Right ventricle myocardium inferior (tissue), 1 donor: ENCODE data around the gene EMILIN3. TPM values are rescaled to one million over a fixed set of nuclear protein-coding genes. Genes with fewer than 3 reads are reported as not detected.

ENCODE experiments used
- ATAC-seq: fragments of 200-7000 bp; cut with Tn5 transposase; one replicate; pipeline ENCODE4 v1.9.1; 2020; ENCODE audit warnings: mild to moderate bottlenecking, moderate library complexity
- DNase-seq: peaks from one replicate; pipeline ENCODE4 v3.0.0; 2021; ENCODE audit errors: missing footprints
- intact Hi-C: fragments of 100-400 bp; cut with DNase I; formaldehyde crosslinking; loops from one replicate; pipeline ENCODE4 v1.11.0; 2022
- long read RNA-seq: library from polyadenylated mRNA; unstranded; transcript quantifications from one replicate; pipeline ENCODE4 v2.0.0, GENCODE V29; 2021
- total RNA-seq: library from RNA; stranded (reverse); fragmentation: NEBNext Ultra II Directional; extraction: Animal tissue kit (Norgen Biotek cat#: 25700); gene quantifications from one replicate; pipeline ENCODE4 v1.2.1, GENCODE V29; 2021
- donor health status: DM: no; HTN: yes; CAD: no; lungs with severe emphysema.

EMILIN3 gene, protein sequence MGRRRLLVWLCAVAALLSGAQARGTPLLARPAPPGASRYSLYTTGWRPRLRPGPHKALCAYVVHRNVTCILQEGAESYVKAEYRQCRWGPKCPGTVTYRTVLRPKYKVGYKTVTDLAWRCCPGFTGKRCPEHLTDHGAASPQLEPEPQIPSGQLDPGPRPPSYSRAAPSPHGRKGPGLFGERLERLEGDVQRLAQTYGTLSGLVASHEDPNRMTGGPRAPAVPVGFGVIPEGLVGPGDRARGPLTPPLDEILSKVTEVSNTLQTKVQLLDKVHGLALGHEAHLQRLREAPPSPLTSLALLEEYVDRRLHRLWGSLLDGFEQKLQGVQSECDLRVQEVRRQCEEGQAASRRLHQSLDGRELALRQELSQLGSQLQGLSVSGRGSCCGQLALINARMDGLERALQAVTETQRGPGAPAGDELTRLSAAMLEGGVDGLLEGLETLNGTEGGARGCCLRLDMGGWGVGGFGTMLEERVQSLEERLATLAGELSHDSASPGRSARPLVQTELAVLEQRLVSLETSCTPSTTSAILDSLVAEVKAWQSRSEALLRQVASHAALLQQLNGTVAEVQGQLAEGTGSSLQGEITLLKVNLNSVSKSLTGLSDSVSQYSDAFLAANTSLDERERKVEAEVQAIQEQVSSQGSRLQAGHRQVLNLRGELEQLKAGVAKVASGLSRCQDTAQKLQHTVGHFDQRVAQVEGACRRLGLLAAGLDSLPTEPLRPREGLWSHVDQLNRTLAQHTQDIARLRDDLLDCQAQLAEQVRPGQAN
- 6.6 TPM for total RNA-seq
- long read RNA-seq, partial matches to known transcripts: 0 of 3 reads
- long read RNA-seq, other reads (novel, unspliced or antisense): 3 of 3 reads

GRCh38 chr20:41366546-41367392, at the start of gene EMILIN3:
EMILIN3 (minus strand) TSS chr20:41366818; CDS start chr20:41366634, 184 bp downstream.
- intact Hi-C loops: no loop called here
- ATAC-seq (peak; percentile 67), DNase-seq (no peak)

DNA sequence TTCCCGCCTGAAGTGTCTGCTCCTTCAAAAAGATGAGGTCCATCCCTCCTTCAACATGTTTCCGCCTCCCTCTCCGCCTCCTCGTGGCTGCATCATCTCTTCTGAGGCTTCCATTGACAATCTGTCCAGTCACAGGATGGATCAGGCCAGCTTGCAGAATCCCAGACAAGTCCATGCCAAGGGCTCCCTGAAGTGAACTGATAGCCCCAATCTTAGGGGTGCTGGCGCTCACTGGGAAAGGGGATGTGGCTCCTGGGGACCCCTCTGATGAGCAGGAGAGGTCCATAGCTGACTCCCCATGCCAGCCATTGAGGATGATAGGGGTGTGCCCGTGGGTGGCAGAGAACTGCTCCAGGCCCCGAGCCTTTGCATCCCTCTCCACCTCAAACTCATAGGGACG, 48.6 kb upstream of the EMILIN3 start:
- ATAC-seq (no peak), DNase-seq (no peak)
- intact Hi-C loops: loop anchor here (10.0 kb wide), 1 partner anchor 280 kb away; the partner anchor contains the start of gene PLCG1

GRCh38 chr20:41413169-41413568, 46.6 kb upstream of the EMILIN3 start:
- intact Hi-C loops: loop anchor here (5.0 to 10.0 kb wide), 2 partner anchors 241 to 278 kb away; partner anchors contain the start of gene PLCG1
- ATAC-seq (no peak), DNase-seq (no peak)

- ATAC-seq (no peak), DNase-seq (no peak)
- intact Hi-C loops: loop anchor here (5.0 to 10.0 kb wide), 2 partner anchors 240 to 278 kb away; partner anchors contain the start of gene PLCG1
Observed at GRCh38 chr20:41412324-41413120, 45.9 kb upstream of the EMILIN3 start.

GRCh38 chr20:41411391-41411847, 44.8 kb upstream of the EMILIN3 start:
- no peak for DNase-seq
- intact Hi-C loops: loop anchor here (2.0 to 10.0 kb wide), 3 partner anchors 71 to 277 kb away; partner anchors contain the start of genes LPIN3 and PLCG1
- peak; percentile 68 for ATAC-seq

DNA sequence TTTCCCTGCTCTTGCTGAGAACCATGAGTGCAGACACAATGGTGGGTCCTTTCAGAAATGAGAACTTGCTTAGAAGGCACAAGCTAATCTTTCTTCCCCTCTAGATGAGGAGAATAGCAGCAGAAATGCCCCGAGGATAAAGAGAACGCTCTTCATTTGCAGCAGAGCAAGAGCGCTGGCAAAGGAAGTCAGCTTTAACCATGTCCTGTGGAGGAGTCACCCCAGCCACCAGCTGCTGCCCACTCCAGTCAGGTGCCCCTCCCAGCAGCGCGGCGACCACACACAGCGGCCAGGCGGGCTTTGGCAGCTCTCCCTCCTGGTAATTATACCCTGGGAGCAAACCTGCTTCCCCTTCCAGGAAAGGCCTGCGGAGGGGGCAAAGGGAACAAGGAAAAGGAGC, 42.4 kb upstream of the EMILIN3 start:
- ATAC-seq: no peak
- DNase-seq: no peak
- intact Hi-C loops: loop anchor here (5.0 kb wide), 1 partner anchor 52 kb away; no protein-coding TSS in a partner anchor

GRCh38 chr20:41408156-41408794, 41.7 kb upstream of the EMILIN3 start:
- intact Hi-C loops: loop anchor here (5.0 kb wide), 1 partner anchor 51 kb away; no protein-coding TSS in a partner anchor
- DNase-seq (no peak), ATAC-seq (peak; percentile 1)

DNA sequence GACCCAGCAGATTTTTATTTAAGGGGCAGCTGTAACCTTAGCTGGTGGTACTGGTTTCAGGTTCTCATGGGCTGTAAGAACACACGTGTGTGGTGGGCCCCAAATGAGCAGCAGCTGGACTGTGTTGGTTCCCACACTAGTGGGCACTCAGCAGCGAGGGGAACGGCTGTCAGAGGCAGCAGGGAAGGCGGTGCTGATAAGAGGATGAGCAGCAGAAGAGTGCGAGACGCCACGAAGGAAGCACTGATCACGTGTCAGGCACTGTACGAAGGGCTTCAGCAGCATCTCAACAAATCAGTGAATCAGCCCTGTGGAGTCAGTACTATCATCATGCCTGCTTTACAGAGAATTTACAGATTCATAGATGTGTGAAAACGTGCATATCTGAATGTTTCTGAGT, 41.0 kb upstream of the EMILIN3 start:
- no peak for ATAC-seq
- DNase-seq: no peak
- intact Hi-C loops: loop anchor here (5.0 kb wide), 1 partner anchor 50 kb away; no protein-coding TSS in a partner anchor

DNA sequence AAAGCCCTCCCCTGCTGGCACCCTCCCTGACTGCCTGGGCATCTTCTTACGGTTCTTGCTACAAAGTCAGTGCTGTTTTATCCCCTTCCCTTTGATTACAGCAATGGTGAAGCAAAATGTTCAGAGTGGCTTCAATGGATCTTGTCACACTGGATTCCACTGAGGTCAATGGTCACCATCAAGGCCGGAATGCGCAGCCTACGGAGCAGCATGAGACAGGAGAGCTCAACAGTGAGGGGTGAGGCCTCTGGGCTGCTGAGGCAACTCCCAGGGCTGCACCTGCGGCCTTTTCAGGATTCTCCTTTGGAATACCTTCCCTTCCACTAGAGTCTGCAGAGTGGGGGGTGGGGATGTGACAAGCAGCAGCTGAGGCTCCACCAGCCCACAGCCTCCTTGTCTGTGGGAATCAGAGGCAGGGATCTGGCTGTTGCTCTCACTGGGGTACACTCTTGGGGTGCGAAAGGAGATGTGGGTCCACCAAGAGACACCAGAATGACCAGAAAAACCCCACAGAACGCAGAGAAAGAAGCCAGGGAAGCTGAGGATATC, 40.4 kb upstream of the EMILIN3 start:
- intact Hi-C loops: loop anchor here (5.0 kb wide), 1 partner anchor 50 kb away; no protein-coding TSS in a partner anchor
- no peak for ATAC-seq
- no peak for DNase-seq

DNA sequence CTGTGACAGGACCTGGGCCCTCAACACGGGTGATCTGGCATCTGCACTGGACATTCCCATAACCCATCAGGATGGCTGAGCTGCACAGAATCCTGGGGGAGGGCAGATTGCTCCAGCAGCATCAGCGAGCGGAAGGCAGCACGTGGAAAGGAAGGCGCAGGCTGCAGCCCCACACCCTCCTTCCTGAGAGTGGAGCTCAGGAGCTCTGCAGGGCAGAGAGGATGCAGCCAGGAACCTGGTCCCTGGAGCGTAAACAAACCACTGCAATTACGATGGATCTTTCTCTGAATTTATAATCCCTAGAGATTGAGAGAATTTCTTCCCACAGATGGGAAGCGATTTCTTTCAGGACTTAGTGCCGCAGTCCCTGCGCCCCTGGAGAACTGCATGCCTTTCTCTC, 39.7 kb upstream of the EMILIN3 start:
- no peak for ATAC-seq
- intact Hi-C loops: loop anchor here (5.0 kb wide), 1 partner anchor 49 kb away; no protein-coding TSS in a partner anchor
- no peak for DNase-seq

- intact Hi-C loops: loop anchor here (5.0 kb wide), 1 partner anchor 48 kb away; no protein-coding TSS in a partner anchor
- no peak for DNase-seq
Observed at GRCh38 chr20:41405436-41405835, 38.8 kb upstream of the EMILIN3 start.

GRCh38 chr20:41403604-41404003, 37.0 kb upstream of the EMILIN3 start:
- DNase-seq (no peak), ATAC-seq (no peak)
- intact Hi-C loops: no loop called here

More at GRCh38 chr20:41405436-41405835, 38.8 kb upstream of the EMILIN3 start:
- ATAC-seq: peak; percentile 82

DNA sequence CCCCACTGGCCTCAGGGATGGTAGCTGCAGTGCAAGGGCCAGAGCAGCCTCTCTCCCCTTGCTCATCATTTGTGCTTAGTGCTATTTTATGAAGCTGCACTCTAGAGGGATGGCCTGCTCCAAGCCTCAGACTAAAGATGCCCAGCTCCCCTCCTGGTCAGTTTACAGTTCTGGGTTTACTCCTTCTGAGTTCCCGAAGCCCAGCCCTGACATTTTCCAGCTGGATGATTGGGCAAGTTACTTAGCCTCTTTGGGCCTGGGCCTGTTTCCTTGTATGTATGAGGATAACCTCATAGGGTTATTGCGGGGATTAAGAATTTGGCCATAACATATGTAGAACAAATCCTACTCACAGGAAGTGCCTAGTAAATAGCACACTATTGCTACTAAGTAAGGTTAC, 31.8 kb upstream of the EMILIN3 start:
- intact Hi-C loops: no loop called here
- ATAC-seq: peak; percentile 76
- DNase-seq: no peak

GRCh38 chr20:41395667-41396664, 29.3 kb upstream of the EMILIN3 start:
- intact Hi-C loops: no loop called here
- no peak for ATAC-seq
- no peak for DNase-seq

DNA sequence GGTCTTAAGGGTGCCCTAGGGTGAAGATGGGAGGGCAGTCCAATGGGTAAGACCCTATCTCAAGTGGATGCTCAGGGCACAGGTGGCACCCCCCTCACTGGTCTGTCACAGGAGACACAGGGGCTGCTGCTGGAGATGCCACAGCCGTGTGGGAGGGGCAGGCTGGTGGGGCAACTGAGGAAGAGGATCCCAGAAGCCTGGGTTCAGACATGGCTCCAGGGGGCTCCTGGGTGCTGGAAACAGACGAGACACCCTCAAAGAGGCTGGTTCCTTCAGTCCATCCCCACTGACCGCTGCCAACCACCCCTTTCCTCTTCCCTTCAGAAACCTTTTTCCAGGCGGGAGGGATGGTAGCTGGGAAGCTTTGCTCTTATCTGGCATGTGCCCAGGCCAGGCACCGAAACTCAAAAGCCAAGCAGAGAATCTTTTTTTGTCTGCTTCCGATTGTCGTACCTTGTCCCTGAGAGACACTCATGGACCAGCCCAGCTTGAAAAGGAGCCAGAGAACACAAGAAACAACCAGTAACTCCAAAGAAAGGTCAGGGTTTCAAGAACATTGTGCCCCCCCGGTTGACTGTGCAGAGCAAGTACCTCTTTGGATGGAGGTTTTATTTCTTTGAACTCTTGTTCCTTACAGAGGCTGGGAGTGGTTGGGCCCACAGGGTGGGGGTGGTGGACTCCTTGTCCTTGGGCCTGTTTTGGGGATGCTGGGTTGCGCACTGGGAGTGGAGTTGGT, 28.5 kb upstream of the EMILIN3 start:
- no peak for DNase-seq
- intact Hi-C loops: no loop called here
- peak; percentile 14 for ATAC-seq
